ENCODE data around the gene ADORA2A.

The ADORA2A gene

GRCh38 chr22:24392218-24392931, 35.0 kb upstream of the ADORA2A start:
- TF ChIP-seq ZNF384 (IDR thresholded peaks at IDR 0.05) (no peak), CTBP1 (IDR thresholded peaks at IDR 0.05; ENCODE audit: borderline replicate concordance) (0 out of 2 replicates have a peak, but pooled peaks have one; percentile 12)
- no peak for DNase-seq (ENCODE audit: extremely low spot score)
- POLR2A ChIA-PET: interaction anchor here (0.6 kb wide), 1 partner anchor 25 kb away, joined by 3 read pairs; no protein-coding TSS in a partner anchor
- CTCF ChIA-PET: no interaction called here

GRCh38 chr22:24393012-24393559, 34.3 kb upstream of the ADORA2A start:
- CTCF ChIA-PET: no interaction called here

GRCh38 chr22:24393848-24394247, 33.6 kb upstream of the ADORA2A start:
- ChIA-PET CTCF (no interaction called here), POLR2A (interaction anchor here (0.9 kb wide), 1 partner anchor 9 kb away, joined by 3 read pairs; no protein-coding TSS in a partner anchor)
- DNase-seq (ENCODE audit: extremely low spot score): no peak
- TF ChIP-seq ZNF384 (IDR thresholded peaks at IDR 0.05): no peak
- TF ChIP-seq TARDBP (IDR thresholded peaks at IDR 0.05): no peak
- TF ChIP-seq LEF1 (IDR thresholded peaks at IDR 0.05; ENCODE audit: borderline replicate concordance): no peak
- TF ChIP-seq L3MBTL2 (conservative IDR thresholded peaks at IDR 0.05): no peak
- TF ChIP-seq SUZ12 (IDR thresholded peaks at IDR 0.05): no peak
- TF ChIP-seq FOXK2 (IDR thresholded peaks at IDR 0.05): no peak
- TF ChIP-seq PKNOX1 (IDR thresholded peaks at IDR 0.05): no peak
- TF ChIP-seq ARNT (IDR thresholded peaks at IDR 0.05): no peak
- TF ChIP-seq ELF4 (IDR thresholded peaks at IDR 0.05): no peak
- no peak for TF ChIP-seq CTBP1 (IDR thresholded peaks at IDR 0.05; ENCODE audit: borderline replicate concordance)
- no peak for TF ChIP-seq BHLHE40 (IDR thresholded peaks at IDR 0.05; ENCODE audit: borderline replicate concordance)
- no peak for TF ChIP-seq FOXA1 (IDR thresholded peaks at IDR 0.05)
- no peak for TF ChIP-seq NFRKB (IDR thresholded peaks at IDR 0.05)
- no peak for TF ChIP-seq FOXM1 (IDR thresholded peaks at IDR 0.05; ENCODE audit: borderline replicate concordance)
- no peak for TF ChIP-seq HDGF (IDR thresholded peaks at IDR 0.05; ENCODE audit: borderline replicate concordance)
- TF ChIP-seq SP1 (IDR thresholded peaks at IDR 0.05): no peak

More at GRCh38 chr22:24393012-24393559, 34.3 kb upstream of the ADORA2A start:
- TF ChIP-seq ELF4 (IDR thresholded peaks at IDR 0.05) (no peak), SP1 (IDR thresholded peaks at IDR 0.05) (no peak), SUZ12 (IDR thresholded peaks at IDR 0.05) (no peak), CTBP1 (IDR thresholded peaks at IDR 0.05; ENCODE audit: borderline replicate concordance) (no peak), HDGF (IDR thresholded peaks at IDR 0.05; ENCODE audit: borderline replicate concordance) (no peak), L3MBTL2 (conservative IDR thresholded peaks at IDR 0.05) (no peak), FOXK2 (IDR thresholded peaks at IDR 0.05) (no peak), ZNF384 (IDR thresholded peaks at IDR 0.05) (no peak), LEF1 (IDR thresholded peaks at IDR 0.05; ENCODE audit: borderline replicate concordance) (no peak), ARNT (IDR thresholded peaks at IDR 0.05) (no peak)
- no peak for DNase-seq (ENCODE audit: extremely low spot score)
- POLR2A ChIA-PET: interaction anchor here (0.9 kb wide), 1 partner anchor 10 kb away, joined by 3 read pairs; no protein-coding TSS in a partner anchor

DNA sequence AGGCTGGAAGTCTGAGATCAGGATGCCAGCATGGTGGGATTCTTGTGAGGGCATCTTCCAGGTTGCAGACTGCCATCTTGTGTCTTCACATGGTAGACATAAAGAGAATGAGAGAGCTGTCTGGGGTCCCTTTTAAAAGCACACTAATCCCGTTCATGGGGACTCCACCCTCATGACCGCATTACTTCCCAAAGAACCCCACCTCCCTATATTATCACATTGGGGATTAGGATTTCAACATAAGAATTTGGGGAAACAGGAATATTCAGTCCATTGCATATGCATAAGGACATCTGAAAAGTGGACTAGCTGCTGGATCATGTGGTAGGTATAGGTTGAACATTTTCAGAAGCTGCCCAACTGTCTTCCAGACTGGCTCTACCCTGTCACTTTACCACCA, 33.1 kb upstream of the ADORA2A start:
- ChIA-PET POLR2A (no interaction called here), CTCF (no interaction called here)
- TF ChIP-seq L3MBTL2 (conservative IDR thresholded peaks at IDR 0.05) (no peak), HDGF (IDR thresholded peaks at IDR 0.05; ENCODE audit: borderline replicate concordance) (no peak), PKNOX1 (IDR thresholded peaks at IDR 0.05) (no peak), ARNT (IDR thresholded peaks at IDR 0.05) (no peak), FOXM1 (IDR thresholded peaks at IDR 0.05; ENCODE audit: borderline replicate concordance) (no peak), FOXA1 (IDR thresholded peaks at IDR 0.05) (no peak), BHLHE40 (IDR thresholded peaks at IDR 0.05; ENCODE audit: borderline replicate concordance) (no peak), SP1 (IDR thresholded peaks at IDR 0.05) (no peak), TARDBP (IDR thresholded peaks at IDR 0.05) (no peak), ELF4 (IDR thresholded peaks at IDR 0.05) (no peak), CTBP1 (IDR thresholded peaks at IDR 0.05; ENCODE audit: borderline replicate concordance) (no peak), ZNF384 (IDR thresholded peaks at IDR 0.05) (no peak), FOXK2 (IDR thresholded peaks at IDR 0.05) (no peak), LEF1 (IDR thresholded peaks at IDR 0.05; ENCODE audit: borderline replicate concordance) (no peak), NFRKB (IDR thresholded peaks at IDR 0.05) (no peak), SUZ12 (IDR thresholded peaks at IDR 0.05) (no peak)
- DNase-seq (ENCODE audit: extremely low spot score): no peak

DNA sequence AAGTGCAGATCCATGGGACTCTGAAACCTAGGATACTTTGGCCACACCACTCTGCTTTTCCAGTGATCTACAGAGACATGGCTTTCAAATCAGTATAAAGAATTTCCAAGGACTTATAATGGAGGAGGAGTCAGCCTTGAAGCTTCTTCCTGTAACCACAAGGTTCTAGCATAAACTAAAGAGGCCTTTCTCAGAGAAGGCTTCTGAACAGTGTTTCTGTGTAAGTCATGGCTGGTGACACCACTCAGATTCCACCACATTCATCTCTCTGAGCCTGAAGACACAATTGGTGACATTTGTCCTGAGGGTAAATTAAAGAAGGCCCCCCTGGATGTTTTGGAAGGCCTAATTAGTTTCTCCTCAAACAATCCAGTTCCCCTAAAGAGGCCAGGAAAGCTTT, 29.0 kb upstream of the ADORA2A start:
- no peak for DNase-seq (ENCODE audit: extremely low spot score)
- TF ChIP-seq BHLHE40 (IDR thresholded peaks at IDR 0.05; ENCODE audit: borderline replicate concordance) (no peak), SUZ12 (IDR thresholded peaks at IDR 0.05) (no peak), L3MBTL2 (conservative IDR thresholded peaks at IDR 0.05) (no peak), ELF4 (IDR thresholded peaks at IDR 0.05) (no peak), ARNT (IDR thresholded peaks at IDR 0.05) (no peak), LEF1 (IDR thresholded peaks at IDR 0.05; ENCODE audit: borderline replicate concordance) (no peak), NFRKB (IDR thresholded peaks at IDR 0.05) (no peak), CTBP1 (IDR thresholded peaks at IDR 0.05; ENCODE audit: borderline replicate concordance) (no peak), FOXK2 (IDR thresholded peaks at IDR 0.05) (no peak), ZNF384 (IDR thresholded peaks at IDR 0.05) (no peak), TARDBP (IDR thresholded peaks at IDR 0.05) (no peak), PKNOX1 (IDR thresholded peaks at IDR 0.05) (no peak), SP1 (IDR thresholded peaks at IDR 0.05) (no peak), FOXM1 (IDR thresholded peaks at IDR 0.05; ENCODE audit: borderline replicate concordance) (no peak), FOXA1 (IDR thresholded peaks at IDR 0.05) (no peak)
- CTCF ChIA-PET: no interaction called here
- POLR2A ChIA-PET: interaction anchor here (1.0 kb wide), 1 partner anchor 11 kb away, joined by 3 read pairs; no protein-coding TSS in a partner anchor
